Inflammatory macrophage treated with lipopolysaccharide for 1 hour (primary cell): ENCODE measurements around the gene FTO.
"Not testable (repeated sequence)": the region's sequence is repeated elsewhere in the genome, so short reads cannot be mapped to it uniquely, and the experiment has no call there.

Experiments
- DNase-seq, 2 donors: peaks; one replicate each; pipeline ENCODE4 v3.0.0-alpha.2; 2020 to 2022

FTO gene

GRCh38 chr16:53703590-53704444 is at the start of gene FTO, which contains the start of gene RPGRIP1L:
TSS of gene FTO (plus strand) at chr16:53704156.
TSS of gene RPGRIP1L (minus strand) at chr16:53703859. CDS start at chr16:53700723, 3,136 bp downstream.
- peak; percentile 98 to 99 for DNase-seq

- no peak for DNase-seq
Observed at GRCh38 chr16:53654946-53655345, 49.0 kb upstream of the FTO start.

- no peak for DNase-seq
Observed at GRCh38 chr16:53662072-53662471, 41.9 kb upstream of the FTO start.

DNA sequence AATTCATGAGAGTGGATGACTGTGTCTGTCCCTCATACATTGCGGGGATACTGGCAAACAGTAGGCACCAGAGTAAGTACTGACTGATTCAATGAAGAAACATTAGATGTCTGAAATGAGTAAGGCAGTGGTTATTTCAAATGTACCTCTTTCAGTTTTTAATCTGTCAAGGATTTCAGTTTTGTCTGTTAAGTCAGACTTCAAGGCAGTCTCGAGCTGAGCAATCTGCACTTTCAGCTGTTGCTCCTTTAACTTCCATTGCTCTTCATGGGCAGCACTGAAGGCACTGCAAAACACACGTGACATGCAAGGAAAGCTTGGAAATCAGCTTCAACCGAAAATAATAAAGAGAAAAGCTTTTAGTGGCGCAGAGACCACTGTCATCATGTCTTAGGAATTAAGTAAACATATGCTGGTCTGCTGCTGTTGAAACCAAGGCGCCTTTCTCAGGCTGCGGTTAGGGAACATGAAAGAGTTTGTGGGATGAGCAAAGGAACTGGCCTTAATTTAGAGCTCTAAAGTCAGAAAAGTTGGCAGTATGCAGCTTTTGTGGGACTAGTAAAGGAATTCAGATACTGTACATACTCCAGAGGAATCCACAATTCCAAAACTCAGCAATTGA is 39.1 kb upstream of the FTO start:
- DNase-seq: no peak

GRCh38 chr16:53666786-53667415 is 37.1 kb upstream of the FTO start:
- DNase-seq: no peak

- DNase-seq: no peak
Observed at GRCh38 chr16:53668869-53669268, 35.1 kb upstream of the FTO start.

GRCh38 chr16:53672461-53672860 is 31.5 kb upstream of the FTO start:
- no peak for DNase-seq

DNA sequence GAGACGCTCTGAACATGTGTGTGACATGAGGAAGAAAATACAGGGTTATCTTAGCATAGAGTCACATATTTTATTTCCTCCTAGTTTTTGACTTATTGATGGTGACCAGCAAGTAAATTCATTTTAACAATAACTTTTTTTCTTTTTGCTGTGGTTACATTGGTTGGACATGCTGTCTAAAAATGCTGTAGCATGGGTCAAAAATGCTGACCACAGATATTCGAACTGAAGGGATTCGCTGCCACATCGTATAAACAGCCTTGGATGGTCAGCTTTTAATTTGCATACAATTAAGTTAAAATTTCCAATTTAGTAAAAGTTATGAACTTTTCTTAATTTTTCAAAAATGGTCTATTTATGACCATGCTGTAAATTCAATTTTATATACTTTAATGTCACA is 30.8 kb upstream of the FTO start:
- no peak for DNase-seq

DNA sequence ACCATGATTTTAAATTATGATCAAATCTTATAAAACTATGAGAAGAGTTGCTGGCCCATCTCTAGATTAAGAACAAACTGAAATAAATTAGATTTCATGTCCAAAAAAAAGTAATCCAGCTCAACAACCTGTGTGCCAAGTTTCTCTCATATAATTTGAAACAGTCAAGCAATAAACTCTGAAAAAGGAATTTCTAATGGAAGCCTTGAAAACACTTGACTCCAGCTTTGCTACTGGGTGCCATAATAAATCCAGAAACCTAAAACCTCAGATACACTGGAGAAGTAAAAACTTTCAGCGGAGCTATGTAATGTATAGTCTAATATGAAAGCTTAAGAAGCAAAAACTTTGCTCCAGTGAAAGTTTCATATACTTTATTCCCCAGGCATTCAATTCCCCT is 25.8 kb upstream of the FTO start:
- DNase-seq: no peak

DNA sequence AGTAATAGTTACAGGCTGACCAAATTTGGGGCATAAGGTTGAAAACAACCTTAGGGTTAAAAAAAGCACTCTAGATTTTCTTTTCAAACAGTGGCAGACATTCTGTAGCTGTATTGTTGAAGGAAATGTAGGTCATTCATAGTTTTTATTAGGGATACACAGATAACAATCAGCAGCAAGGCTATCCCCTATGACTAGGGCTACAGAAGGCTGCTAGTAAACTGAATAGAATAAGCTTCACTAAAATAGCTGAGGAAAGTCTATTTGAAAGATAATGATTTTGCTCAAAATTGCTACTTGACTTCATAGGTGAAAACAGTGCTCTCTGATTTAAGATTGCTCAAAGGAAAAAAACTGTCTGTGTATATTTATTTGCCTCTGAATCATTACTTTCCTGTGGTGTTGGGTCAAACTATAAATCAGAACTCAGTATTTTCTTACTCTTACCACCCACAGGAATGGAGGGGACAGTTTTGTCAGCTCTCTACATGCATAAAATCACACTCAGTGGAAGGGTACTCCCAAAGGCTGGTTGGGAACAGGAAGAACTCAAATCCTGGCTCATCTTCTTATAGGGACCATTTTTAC is 25.1 kb upstream of the FTO start:
- DNase-seq: no peak

GRCh38 chr16:53680756-53681155 is 23.2 kb upstream of the FTO start:
- no peak for DNase-seq

DNA sequence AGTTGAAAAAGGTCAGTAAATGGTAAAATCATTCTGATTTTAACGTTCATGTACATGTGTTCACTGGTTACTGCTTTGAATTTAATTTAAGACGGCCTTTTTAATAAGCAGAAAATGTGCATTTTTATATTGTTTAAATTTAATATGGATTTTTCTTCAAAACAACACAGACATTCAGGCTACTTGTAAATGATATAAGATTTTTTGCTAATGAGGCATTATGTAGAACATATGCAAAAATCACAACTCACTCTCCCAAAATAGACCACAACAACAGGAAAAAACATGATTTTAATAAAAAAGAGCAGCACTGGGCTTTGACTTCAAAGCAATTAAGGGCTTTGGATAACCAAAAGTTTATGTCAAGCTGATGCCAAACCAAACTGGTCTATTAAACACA is 22.6 kb upstream of the FTO start:
- no peak for DNase-seq

DNA sequence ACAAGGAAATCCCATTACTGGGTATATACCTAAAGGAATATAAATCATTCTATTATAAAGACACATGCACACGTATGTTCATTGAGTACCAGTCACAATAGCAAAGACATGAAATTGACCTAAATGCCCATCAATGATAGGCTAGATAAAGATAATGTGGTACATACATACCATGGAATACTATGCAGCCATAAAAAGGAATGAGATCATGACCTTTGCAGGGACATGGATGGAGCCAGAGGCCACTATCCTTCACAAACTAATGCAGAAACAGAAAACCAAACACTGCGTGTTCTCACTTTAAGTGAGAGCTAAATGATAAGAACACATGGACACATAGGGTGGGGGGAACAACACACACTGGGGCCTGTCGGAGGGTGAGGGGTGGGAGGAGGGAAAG is 18.6 kb upstream of the FTO start:
- not testable (repeated sequence) for DNase-seq

- DNase-seq: no peak
Observed at GRCh38 chr16:53686710-53687109, 17.2 kb upstream of the FTO start.

GRCh38 chr16:53689636-53690035 is 14.3 kb upstream of the FTO start:
- DNase-seq: no peak

DNA sequence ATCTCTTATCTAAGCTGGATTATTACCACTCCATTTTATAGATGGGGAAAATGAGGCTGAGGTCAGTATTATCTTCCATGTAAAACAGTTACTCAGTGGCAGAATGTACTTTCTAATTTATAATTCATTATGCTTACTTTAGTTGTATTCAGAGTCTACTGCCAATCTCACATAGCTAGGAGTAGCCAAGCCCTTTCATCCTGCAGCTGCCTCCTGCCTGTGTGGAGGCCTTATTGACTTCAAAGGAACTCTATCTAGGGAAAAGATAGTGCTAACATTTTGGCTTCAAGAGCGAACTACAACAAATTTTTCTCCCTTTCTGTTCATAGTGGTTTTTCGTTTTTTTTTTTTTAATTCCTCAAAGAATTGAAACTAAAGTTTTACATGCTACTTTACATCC is 13.2 kb upstream of the FTO start:
- DNase-seq: no peak

DNA sequence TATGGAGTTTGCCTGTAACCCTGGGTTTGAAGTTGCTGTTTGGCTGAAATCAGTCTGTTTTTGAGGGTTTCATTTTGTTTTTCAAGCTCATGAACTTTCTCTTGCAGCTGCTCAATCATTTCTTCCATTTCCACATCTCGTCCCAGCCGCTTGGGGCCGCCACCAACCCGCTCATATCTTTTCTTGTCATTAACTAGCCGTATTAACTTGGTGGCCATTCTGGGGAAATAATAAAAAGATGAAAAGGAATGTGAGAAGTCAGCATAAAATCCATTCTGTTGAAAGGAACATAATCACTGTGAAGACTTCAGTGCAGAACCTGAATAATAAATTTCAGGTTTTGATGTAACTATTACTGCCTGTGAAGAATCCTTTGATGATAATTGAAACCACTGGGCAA is 11.8 kb upstream of the FTO start:
- DNase-seq: no peak

DNA sequence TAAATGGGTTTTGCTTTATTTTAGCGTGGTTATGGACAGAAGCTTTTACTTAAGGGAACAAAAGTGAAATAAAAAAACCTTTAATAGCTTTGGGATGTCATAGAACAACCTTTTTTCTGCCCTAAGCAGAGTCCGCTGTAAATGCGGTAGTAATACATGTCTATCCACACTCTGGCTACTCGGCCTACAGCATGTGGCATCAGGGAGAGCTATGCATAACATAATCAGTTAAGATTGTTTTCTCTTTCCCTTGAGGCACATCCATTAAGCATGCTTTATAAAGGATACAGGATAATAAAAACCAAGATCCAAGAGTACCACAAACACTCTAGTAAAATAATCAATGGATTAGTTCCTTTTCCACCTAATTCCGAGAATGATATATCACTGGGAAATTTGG is 10.6 kb upstream of the FTO start:
- DNase-seq: no peak

GRCh38 chr16:53695070-53695469 is 8.9 kb upstream of the FTO start:
- no peak for DNase-seq

- DNase-seq: not testable (repeated sequence)
Observed at GRCh38 chr16:53698271-53698670, 5.7 kb upstream of the FTO start.

DNA sequence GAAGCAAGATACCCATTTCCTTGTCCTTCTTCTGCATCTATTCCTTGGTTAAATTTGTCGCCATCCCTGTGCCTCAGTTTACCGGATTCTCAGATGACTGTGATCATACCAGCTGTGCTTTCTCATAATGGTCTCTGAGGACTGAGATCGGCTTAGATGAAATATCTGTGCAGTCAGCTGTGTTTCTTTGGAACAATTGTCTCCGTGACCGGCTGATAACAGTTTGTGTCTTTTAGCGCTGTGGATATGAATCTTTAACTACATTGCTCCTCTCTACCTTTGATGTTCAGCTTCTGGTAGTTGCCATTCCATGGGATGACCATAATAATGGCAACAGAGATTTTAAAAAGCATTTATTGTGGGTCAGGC is 473 bp downstream of the FTO start:
- no peak for DNase-seq

GRCh38 chr16:53707671-53708070 is 3.7 kb downstream of the FTO start:
- DNase-seq: no peak

DNA sequence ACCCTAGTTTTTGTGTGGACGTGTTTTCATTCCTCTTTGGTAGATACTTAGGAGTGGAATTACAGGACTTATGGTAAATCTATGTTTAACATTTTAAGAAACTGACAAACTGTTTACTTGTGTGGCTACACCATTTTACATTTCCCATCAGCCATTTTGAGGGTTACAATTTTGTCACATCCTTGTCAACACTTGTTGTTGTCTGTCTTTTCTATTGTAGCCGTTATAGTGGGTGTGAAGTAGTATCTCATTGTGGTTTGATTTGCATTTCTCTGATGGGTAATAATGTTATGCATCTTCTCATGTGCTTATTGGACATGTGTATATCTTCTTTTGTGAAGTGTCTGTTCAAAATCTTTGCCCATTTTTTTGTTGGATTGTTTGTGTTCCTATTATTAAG is 4.5 kb downstream of the FTO start:
- DNase-seq: no peak

GRCh38 chr16:53711390-53711789 is 7.4 kb downstream of the FTO start:
- no peak for DNase-seq
